Measurements from ENCODE around the gene GRB10.

The GRB10 gene

DNA sequence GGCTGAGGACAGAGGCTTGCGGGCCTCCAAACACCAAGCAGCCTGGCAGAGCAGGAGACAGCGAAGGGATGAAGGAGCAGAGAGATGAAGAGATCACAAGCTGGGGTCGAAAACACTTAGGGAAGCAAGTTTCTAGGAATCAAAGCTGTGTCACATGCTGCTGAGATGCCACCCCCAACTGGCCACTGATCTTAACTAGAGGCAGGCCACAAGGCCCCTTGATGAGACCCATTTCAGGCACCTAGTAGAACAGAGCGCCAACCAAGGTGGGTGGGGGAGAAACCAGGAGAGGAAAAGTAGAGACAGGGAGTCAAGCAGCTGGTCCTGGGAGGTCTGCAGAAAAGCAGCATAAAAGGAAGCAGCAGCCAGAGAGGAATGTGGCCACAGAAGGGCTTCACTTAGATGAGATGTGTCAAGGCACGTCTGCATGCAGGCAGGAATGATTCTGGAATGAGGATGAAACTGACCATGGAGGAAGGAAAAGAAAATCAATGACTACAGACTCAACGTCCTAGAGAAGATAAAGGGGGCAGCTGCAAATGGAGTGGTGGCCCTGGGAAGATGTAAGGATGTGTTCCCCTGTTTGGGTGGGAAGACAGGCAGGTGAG lies 132.5 kb downstream of the GRB10 start:
- no peak overlapping the region for H3K4me3 ChIP-seq (ENCODE audit: low read depth, low read length)
- no peak for DNase-seq (ENCODE audit: low read depth)

GRCh38 chr7:50649259-50649885 lies 133.3 kb downstream of the GRB10 start:
- no peak for DNase-seq (ENCODE audit: low read depth)
- H3K4me3 ChIP-seq (ENCODE audit: low read depth, low read length) = no peak overlapping the region

DNA sequence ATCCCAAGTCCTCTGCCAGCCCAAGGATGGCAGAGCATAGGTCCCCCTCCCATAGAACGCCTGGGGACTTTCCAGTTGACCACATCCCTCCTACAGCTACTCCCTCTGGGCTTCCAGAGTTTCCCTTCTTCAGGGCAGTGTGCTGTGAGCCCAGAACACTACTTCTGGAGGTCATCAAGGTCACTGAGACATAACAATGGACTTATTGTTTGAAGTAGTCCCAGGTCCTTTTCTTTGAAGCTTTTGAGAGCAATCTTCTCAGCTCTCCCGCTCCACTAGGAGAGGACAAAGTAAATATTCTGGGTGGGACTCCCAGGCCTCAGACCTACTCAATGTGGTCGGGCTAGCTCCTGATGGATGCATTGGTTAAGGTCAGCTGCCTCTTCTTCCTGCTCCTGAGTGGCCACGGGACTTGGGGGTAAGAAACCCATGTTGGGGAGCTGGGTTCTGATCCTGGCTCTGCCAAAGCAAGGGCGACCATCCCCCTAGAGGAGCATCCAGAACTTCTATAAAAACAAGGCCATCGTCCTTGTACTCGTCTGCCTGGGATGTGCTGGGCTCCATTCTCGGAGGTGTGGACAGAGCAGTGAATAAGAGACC lies 134.0 kb downstream of the GRB10 start:
- no peak for DNase-seq (ENCODE audit: low read depth)
- H3K4me3 ChIP-seq (ENCODE audit: low read depth, low read length) = no peak overlapping the region

GRCh38 chr7:50648076-50648475 lies 134.6 kb downstream of the GRB10 start:
- H3K4me3 ChIP-seq (ENCODE audit: low read depth, low read length) = no peak overlapping the region
- no peak for DNase-seq (ENCODE audit: low read depth)

DNA sequence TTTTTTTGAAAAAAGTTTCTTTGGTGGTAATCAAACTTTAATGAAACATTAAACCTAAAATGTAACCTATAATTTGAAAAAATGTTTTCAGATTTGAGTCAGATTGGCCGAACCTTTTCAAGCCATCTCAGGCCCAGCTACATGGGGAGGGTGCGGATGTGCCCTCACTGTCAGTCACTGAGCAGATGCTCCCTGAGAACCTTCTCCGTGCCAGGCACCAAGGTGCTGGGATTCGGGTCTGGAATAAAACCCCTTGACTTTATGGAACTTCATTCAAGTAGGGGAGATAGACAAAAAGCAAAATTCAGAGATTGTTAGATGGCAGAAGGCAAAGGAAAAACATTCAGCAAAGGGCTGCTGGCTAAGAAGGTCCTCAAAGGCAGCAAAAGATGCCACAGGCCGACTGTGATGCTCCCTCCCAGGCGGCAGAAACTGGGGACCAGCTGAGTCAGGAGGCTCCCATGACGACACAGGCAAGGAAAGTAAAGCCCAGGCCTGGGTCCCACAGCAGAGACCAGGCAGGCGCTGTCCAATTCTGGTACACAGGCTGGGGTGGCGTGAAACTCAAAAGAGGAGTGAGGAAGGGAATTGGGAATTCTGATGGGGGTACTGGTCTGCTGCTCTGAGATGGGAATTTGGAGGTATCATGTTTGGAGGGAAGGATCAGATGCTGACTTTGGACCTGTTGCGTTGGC lies 135.3 kb downstream of the GRB10 start:
- DNase-seq (ENCODE audit: low read depth) = no peak
- H3K4me3 ChIP-seq (ENCODE audit: low read depth, low read length) = no peak overlapping the region

GRCh38 chr7:50646069-50646468 lies 136.6 kb downstream of the GRB10 start:
- no peak overlapping the region for H3K4me3 ChIP-seq (ENCODE audit: low read depth, low read length)
- DNase-seq (ENCODE audit: low read depth) = no peak

- no peak for DNase-seq (ENCODE audit: low read depth)
- H3K4me3 ChIP-seq (ENCODE audit: low read depth, low read length) = no peak overlapping the region
These were observed 137.5 kb downstream of the GRB10 start for GRCh38 chr7:50645186-50645585.

GRCh38 chr7:50644586-50644985 lies 138.1 kb downstream of the GRB10 start:
- DNase-seq (ENCODE audit: low read depth) = no peak

GRCh38 chr7:50644114-50644513 lies 138.6 kb downstream of the GRB10 start:
- DNase-seq (ENCODE audit: low read depth) = no peak
- H3K4me3 ChIP-seq (ENCODE audit: low read depth, low read length) = no peak overlapping the region

More at GRCh38 chr7:50644586-50644985, 138.1 kb downstream of the GRB10 start:
- no peak overlapping the region for H3K4me3 ChIP-seq (ENCODE audit: low read depth, low read length)

- H3K4me3 ChIP-seq (ENCODE audit: low read depth, low read length) = no peak overlapping the region
- no peak for DNase-seq (ENCODE audit: low read depth)
These were observed 141.0 kb downstream of the GRB10 start for GRCh38 chr7:50641442-50642405.

GRCh38 chr7:50640779-50641178 lies 141.9 kb downstream of the GRB10 start:
- no peak for DNase-seq (ENCODE audit: low read depth)
- no peak overlapping the region for H3K4me3 ChIP-seq (ENCODE audit: low read depth, low read length)

- no peak for DNase-seq (ENCODE audit: low read depth)
- no peak overlapping the region for H3K4me3 ChIP-seq (ENCODE audit: low read depth, low read length)
These were observed 142.4 kb downstream of the GRB10 start for GRCh38 chr7:50640256-50640655.

DNA sequence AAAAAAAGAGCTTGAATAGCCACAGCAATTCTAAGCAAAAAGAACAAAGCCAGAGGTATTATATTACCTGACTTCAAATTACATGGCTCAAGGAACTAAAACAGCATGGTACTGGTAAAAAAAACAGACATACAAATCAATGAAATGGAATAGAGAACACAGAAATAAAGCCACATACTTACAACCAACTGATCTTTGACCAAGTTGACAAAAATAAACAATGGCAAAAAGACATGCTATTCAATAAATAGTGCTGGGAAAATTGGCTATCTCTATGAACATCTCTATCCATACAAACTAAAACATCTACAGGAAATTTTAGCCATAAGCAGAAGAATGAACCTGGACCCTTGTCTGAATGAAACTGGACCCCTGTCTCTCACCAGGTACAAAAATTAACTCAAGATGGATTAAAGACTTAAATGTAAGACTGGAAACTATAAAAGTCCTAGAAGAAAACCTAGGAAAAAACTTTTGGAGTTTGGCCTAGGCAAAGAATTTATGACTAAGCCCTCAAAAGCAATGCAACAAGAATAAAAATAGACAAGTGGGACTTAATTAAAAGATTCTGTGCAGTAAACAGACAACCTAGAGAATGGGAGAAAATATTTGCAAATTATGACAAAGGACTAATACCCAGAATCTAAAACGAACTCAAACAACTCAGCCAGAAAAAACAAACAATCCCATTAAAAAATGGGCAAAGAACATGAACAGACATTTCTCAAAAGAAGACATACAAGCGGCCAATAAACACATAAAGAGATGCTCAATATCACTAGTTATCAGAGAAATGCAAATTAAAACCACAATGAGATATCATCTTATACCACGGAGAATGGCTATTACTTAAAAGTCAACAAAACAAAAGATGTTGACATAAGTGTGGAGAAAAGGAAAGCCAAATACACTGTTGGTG lies 144.7 kb downstream of the GRB10 start:
- H3K4me3 ChIP-seq (ENCODE audit: low read depth, low read length) = no peak overlapping the region
- DNase-seq (ENCODE audit: low read depth) = no peak

- no peak for DNase-seq (ENCODE audit: low read depth)
- no peak overlapping the region for H3K4me3 ChIP-seq (ENCODE audit: low read depth, low read length)
These were observed 148.3 kb downstream of the GRB10 start for GRCh38 chr7:50634378-50634777.

- H3K4me3 ChIP-seq (ENCODE audit: low read depth, low read length) = no peak overlapping the region
- no peak for DNase-seq (ENCODE audit: low read depth)
These were observed 149.3 kb downstream of the GRB10 start for GRCh38 chr7:50633414-50633710.

GRCh38 chr7:50632561-50633413 lies 149.9 kb downstream of the GRB10 start:
- no peak overlapping the region for H3K4me3 ChIP-seq (ENCODE audit: low read depth, low read length)
- no peak for DNase-seq (ENCODE audit: low read depth)

DNA sequence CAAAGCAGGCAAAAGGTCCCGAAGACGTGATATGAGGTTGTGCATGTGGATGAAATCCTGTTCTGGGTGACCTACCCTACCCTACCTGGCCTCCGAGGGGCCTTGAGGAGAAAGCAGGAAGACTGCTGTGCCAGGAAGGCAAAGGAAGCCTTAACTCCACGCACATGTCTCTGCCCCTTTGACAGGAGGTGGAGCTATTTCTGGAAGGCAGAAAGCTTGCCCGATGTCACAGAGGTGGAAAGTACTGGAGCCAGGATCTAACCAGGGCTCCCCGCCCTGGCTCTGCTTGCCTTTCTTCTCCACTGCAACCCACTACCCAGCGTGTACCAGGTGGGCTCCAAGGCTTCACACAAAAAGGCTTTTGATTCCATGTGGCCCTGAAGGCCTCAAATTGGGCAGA lies 151.1 kb downstream of the GRB10 start:
- no peak overlapping the region for H3K4me3 ChIP-seq (ENCODE audit: low read depth, low read length)
- DNase-seq (ENCODE audit: low read depth) = no peak

- no peak for DNase-seq (ENCODE audit: low read depth)
These were observed 151.6 kb downstream of the GRB10 start for GRCh38 chr7:50631100-50631499.

More at GRCh38 chr7:50631100-50631499, 151.6 kb downstream of the GRB10 start:
- H3K4me3 ChIP-seq (ENCODE audit: low read depth, low read length) = no peak overlapping the region
